ENCODE results near the gene CPZ.

The CPZ gene

GRCh38 chr4:8606476-8606875 lies 13.9 kb downstream of the CPZ start:
- intact Hi-C loops (cut with DNase I) = loop anchor here (10.0 kb wide), 1 partner anchor 268 kb away; the partner anchor contains the start of gene HMX1
- DNase-seq = peak in 1 of 10 donors; percentile 75

- intact Hi-C loops (cut with DNase I) = loop anchor here (10.0 kb wide), 1 partner anchor 268 kb away; the partner anchor contains the start of gene HMX1
- peak in 1 of 10 donors; percentile 77 for DNase-seq
These were observed 14.4 kb downstream of the CPZ start for GRCh38 chr4:8606966-8607365.

GRCh38 chr4:8607603-8608481 lies 15.3 kb downstream of the CPZ start:
- intact Hi-C loops (cut with DNase I) = loop anchor here (1.0 to 10.0 kb wide), 2 partner anchors 267 to 310 kb away; partner anchors contain the start of gene HMX1
- DNase-seq = peak in 6 of 10 donors; percentile 36 to 92 (median 58)

- intact Hi-C loops (cut with DNase I) = loop anchor here (1.0 to 10.0 kb wide), 2 partner anchors 266 to 309 kb away; partner anchors contain the start of gene HMX1
- peak in 1 of 10 donors; percentile 75 for DNase-seq
These were observed 16.3 kb downstream of the CPZ start for GRCh38 chr4:8608714-8609391.

GRCh38 chr4:8609406-8609805 lies 16.8 kb downstream of the CPZ start:
- peak in 1 of 10 donors; percentile 54 for DNase-seq
- intact Hi-C loops (cut with DNase I) = loop anchor here (10.0 kb wide), 1 partner anchor 265 kb away; the partner anchor contains the start of gene HMX1

GRCh38 chr4:8609824-8610350 lies 17.3 kb downstream of the CPZ start:
- intact Hi-C loops (cut with DNase I) = loop anchor here (10.0 kb wide), 1 partner anchor 265 kb away; the partner anchor contains the start of gene HMX1
- peak in 1 of 10 donors; percentile 63 for DNase-seq

- peak in 1 of 10 donors; percentile 52 for DNase-seq
- intact Hi-C loops (cut with DNase I) = no loop called here
These were observed 18.5 kb downstream of the CPZ start for GRCh38 chr4:8610858-8611616.

GRCh38 chr4:8612646-8613045 lies 20.1 kb downstream of the CPZ start:
- DNase-seq = peak in 2 of 10 donors; percentile 73 to 75
- intact Hi-C loops (cut with DNase I) = no loop called here

GRCh38 chr4:8613421-8614364 lies 21.1 kb downstream of the CPZ start:
- peak in 2 of 10 donors; percentile 68 to 73 for DNase-seq
- intact Hi-C loops (cut with DNase I) = no loop called here

GRCh38 chr4:8614365-8615193 lies 22.0 kb downstream of the CPZ start:
- intact Hi-C loops (cut with DNase I) = no loop called here
- DNase-seq = peak in 3 of 10 donors; percentile 47 to 77 (median 63)

- DNase-seq = peak in 2 of 10 donors; percentile 55
- intact Hi-C loops (cut with DNase I) = no loop called here
These were observed 22.8 kb downstream of the CPZ start for GRCh38 chr4:8615366-8615765.

- peak in 2 of 10 donors; percentile 55 to 67 for DNase-seq
- intact Hi-C loops (cut with DNase I) = no loop called here
These were observed 23.6 kb downstream of the CPZ start for GRCh38 chr4:8615921-8616787.

- peak in 2 of 10 donors; percentile 60 to 72 for DNase-seq
- intact Hi-C loops (cut with DNase I) = no loop called here
These were observed 24.3 kb downstream of the CPZ start for GRCh38 chr4:8616831-8617230.

- intact Hi-C loops (cut with DNase I) = no loop called here
These were observed 25.0 kb downstream of the CPZ start for GRCh38 chr4:8617486-8618040.

GRCh38 chr4:8618421-8618820 lies 25.9 kb downstream of the CPZ start:
- intact Hi-C loops (cut with DNase I) = no loop called here
- DNase-seq = peak in 2 of 10 donors; percentile 47 to 58

More at GRCh38 chr4:8617486-8618040, 25.0 kb downstream of the CPZ start:
- peak in 2 of 10 donors; percentile 45 to 71 for DNase-seq

- peak in 3 of 10 donors; percentile 56 to 80 (median 57) for DNase-seq
These were observed 26.6 kb downstream of the CPZ start for GRCh38 chr4:8618961-8619720.

More at GRCh38 chr4:8618961-8619720, 26.6 kb downstream of the CPZ start:
- intact Hi-C loops (cut with DNase I) = no loop called here

All from posterior cingulate gyrus (tissue), 11 donors.